Measurements from ENCODE around the gene NRBP1. TPM values are rescaled to one million over a fixed set of nuclear protein-coding genes. Genes with fewer than 3 reads are reported as not detected.

Gene NRBP1
- total RNA-seq, 4 donors from 2014 or later: 51.3 to 75.9 (median 63.6) TPM

- TF ChIP-seq CTCF (IDR thresholded peaks at IDR 0.05) (no peak), POLR2A (IDR thresholded peaks at IDR 0.05) (peak; percentile 38 to 66)
- H3K27me3 ChIP-seq: no peaks in the 10 kb centered on the region
- H3K9me3 ChIP-seq: no peaks in the 10 kb centered on the region
- peaks cover 0 to 25% (median 0%) of the 10 kb centered on the region in 4 donors for H3K4me1 ChIP-seq
- peak; percentile 95 to 97 (median 97) for DNase-seq
- H3K27ac ChIP-seq: peak within 1 kb of the TSS; percentile 85 to 88 (median 88)
- peak within 1 kb of the TSS; percentile 61 to 94 (median 75) for H3K4me3 ChIP-seq
- H3K36me3 ChIP-seq: peaks cover 0 to 69% (median 0%) of the 10 kb centered on the region in 3 donors
Measured at GRCh38 chr2:27380626-27381545, 47.5 kb upstream of the NRBP1 start, which contains the start of gene ZNF513. Gene ZNF513 (minus strand): TSS chr2:27380734. CDS start chr2:27380526, 208 bp downstream.

- Histone ChIP-seq H3K4me3 (no peak overlapping the region), H3K36me3 (peaks cover 0 to 61% (median 0%) of the 10 kb centered on the region in 3 donors), H3K9me3 (no peaks in the 10 kb centered on the region), H3K4me1 (peaks cover 0 to 25% (median 0%) of the 10 kb centered on the region in 4 donors), H3K27ac (peak overlapping the region in 2 of 4 donors; percentile 88), H3K27me3 (no peaks in the 10 kb centered on the region)
- no peak for DNase-seq
- TF ChIP-seq POLR2A (IDR thresholded peaks at IDR 0.05) (no peak), CTCF (IDR thresholded peaks at IDR 0.05) (no peak)
Measured at GRCh38 chr2:27381577-27382181, 46.8 kb upstream of the NRBP1 start.

DNA sequence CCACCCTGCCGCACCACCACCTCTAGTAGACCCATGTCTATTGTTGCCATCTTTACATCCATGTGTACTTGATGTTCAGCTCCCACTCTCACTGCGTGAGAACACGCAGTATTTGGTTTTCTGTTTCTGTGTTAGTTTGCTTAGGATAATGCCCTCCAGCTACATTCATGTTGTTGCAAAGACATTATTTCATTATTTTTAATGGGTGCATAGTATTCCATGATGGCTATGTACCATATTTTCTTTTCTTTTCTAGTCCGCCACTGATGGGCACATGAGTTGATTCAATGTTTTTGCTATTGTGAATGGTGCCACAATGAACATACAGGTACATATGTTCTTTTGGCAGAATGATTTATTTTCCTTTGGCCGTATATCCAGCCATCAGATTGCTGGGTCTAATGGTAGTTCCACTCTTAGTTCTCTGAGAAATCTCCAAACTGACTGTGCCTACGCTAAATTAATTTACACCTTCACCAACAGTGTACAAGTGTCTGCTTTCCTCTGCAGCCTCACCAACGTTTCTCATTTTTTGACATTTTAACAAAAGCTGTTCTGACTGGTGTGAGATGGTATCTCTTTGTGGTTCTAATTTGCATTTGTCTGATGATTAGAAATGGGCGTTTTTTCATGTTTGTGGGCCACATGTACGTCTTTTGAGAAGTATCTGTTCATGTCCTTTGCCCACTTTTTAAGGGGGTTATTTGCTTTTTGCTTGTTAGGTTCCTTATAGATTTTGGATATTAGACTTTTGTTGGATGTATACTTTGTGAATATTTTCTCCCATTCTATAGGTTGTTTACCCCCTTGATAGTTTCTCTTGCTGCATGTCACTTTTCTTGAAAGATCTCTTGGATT is 37.4 kb upstream of the NRBP1 start:
- Histone ChIP-seq H3K27me3 (no peaks in the 10 kb centered on the region), H3K27ac (no peak overlapping the region), H3K4me3 (no peak overlapping the region), H3K36me3 (peaks cover 0 to 7% (median 0%) of the 10 kb centered on the region in 3 donors), H3K9me3 (no peaks in the 10 kb centered on the region), H3K4me1 (no peaks in the 10 kb centered on the region)
- no peak for DNase-seq
- TF ChIP-seq POLR2A (IDR thresholded peaks at IDR 0.05): no peak
- TF ChIP-seq CTCF (IDR thresholded peaks at IDR 0.05): no peak

GRCh38 chr2:27393225-27393624 is 35.2 kb upstream of the NRBP1 start:
- H3K4me3 ChIP-seq: no peak overlapping the region
- H3K36me3 ChIP-seq: peaks cover 0 to 7% (median 0%) of the 10 kb centered on the region in 3 donors

More at GRCh38 chr2:27393225-27393624, 35.2 kb upstream of the NRBP1 start:
- H3K27me3 ChIP-seq: no peaks in the 10 kb centered on the region
- no peak for DNase-seq
- TF ChIP-seq POLR2A (IDR thresholded peaks at IDR 0.05) (no peak), CTCF (IDR thresholded peaks at IDR 0.05) (no peak)
- no peak overlapping the region for H3K27ac ChIP-seq
- no peaks in the 10 kb centered on the region for H3K9me3 ChIP-seq
- no peaks in the 10 kb centered on the region for H3K4me1 ChIP-seq
